Glutamatergic neuron (in vitro differentiated cells): ENCODE results near the gene LMNTD1. TPM values are rescaled to one million over a fixed set of nuclear protein-coding genes. Genes with fewer than 3 reads are reported as not detected.
"Not testable (repeated sequence)": the region's sequence is repeated elsewhere in the genome, so short reads cannot be mapped to it uniquely, and the experiment has no call there.

ENCODE experiments used
- DNase-seq: peaks from one replicate; pipeline ENCODE4 v3.0.0; 2022
- H3K27ac Mint-ChIP-seq: one replicate; pipeline ENCODE4 v1.8.0; 2020; ENCODE audit warnings: mild to moderate bottlenecking, mixed read lengths, inconsistent platforms; ENCODE audit not compliant: unreplicated experiment
- H3K27me3 Mint-ChIP-seq: one replicate; pipeline ENCODE4 v1.8.0; 2020; ENCODE audit warnings: mild to moderate bottlenecking, moderate library complexity, mixed read lengths, inconsistent platforms; ENCODE audit not compliant: unreplicated experiment
- H3K36me3 Mint-ChIP-seq: one replicate; pipeline ENCODE4 v1.8.0; 2020; ENCODE audit warnings: mild to moderate bottlenecking, mixed read lengths, inconsistent platforms; ENCODE audit not compliant: unreplicated experiment
- H3K4me1 Mint-ChIP-seq: one replicate; pipeline ENCODE4 v1.8.0; 2020; ENCODE audit warnings: mild to moderate bottlenecking, low read depth, mixed read lengths, inconsistent platforms; ENCODE audit not compliant: unreplicated experiment
- H3K4me3 Mint-ChIP-seq: one replicate; pipeline ENCODE4 v1.8.0; 2020; ENCODE audit warnings: mild to moderate bottlenecking, mixed read lengths, inconsistent platforms; ENCODE audit not compliant: unreplicated experiment
- H3K9me3 Mint-ChIP-seq: one replicate; pipeline ENCODE4 v1.8.0; 2020; ENCODE audit warnings: mild to moderate bottlenecking, moderate library complexity, mixed read lengths, inconsistent platforms; ENCODE audit not compliant: unreplicated experiment
- CTCF ChIP-seq: fragments of 200-600 bp; sonication (generic); IDR thresholded peaks from one replicate; pipeline ENCODE4 v1.5.0; 2021; ENCODE audit not compliant: partially characterized antibody, unreplicated experiment
- total RNA-seq: library from RNA; stranded (reverse); fragmentation: NEBNext Ultra II Directional; extraction: Animal tissue kit (Norgen Biotek cat#: 25700); gene quantifications from one replicate; pipeline ENCODE4 v1.2.1, GENCODE V29; 2021; ENCODE audit not compliant: unreplicated experiment

LMNTD1 gene
- total RNA-seq, 1 donor from 2014 or later: 1.1 TPM

GRCh38 chr12:25491396-25492325, 61.4 kb downstream of the LMNTD1 start:
- no peak for TF ChIP-seq CTCF
- Mint-ChIP-seq H3K27ac (peak overlapping the region; percentile 35), H3K36me3 (no peaks in the 10 kb centered on the region), H3K4me1 (peaks cover 12% of the 10 kb centered on the region), H3K4me3 (peak overlapping the region; percentile 43), H3K9me3 (no peaks in the 10 kb centered on the region), H3K27me3 (peaks cover 2% of the 10 kb centered on the region)
- no peak for DNase-seq

- Mint-ChIP-seq H3K4me1 (peaks cover 12% of the 10 kb centered on the region), H3K4me3 (peak overlapping the region; percentile 81), H3K27ac (peak overlapping the region; percentile 85)
- not testable (repeated sequence) for DNase-seq, H3K9me3 Mint-ChIP-seq, H3K36me3 Mint-ChIP-seq, H3K27me3 Mint-ChIP-seq
These were observed 63.9 kb downstream of the LMNTD1 start for GRCh38 chr12:25488956-25489870.

- DNase-seq: no peak
- Mint-ChIP-seq H3K4me1 (peaks cover 1% of the 10 kb centered on the region), H3K27ac (no peak overlapping the region), H3K27me3 (no peaks in the 10 kb centered on the region), H3K9me3 (peaks cover 2% of the 10 kb centered on the region), H3K36me3 (no peaks in the 10 kb centered on the region), H3K4me3 (no peak overlapping the region)
- no peak for TF ChIP-seq CTCF
These were observed 70.5 kb downstream of the LMNTD1 start for GRCh38 chr12:25482625-25483024.

GRCh38 chr12:25480145-25480544, 72.9 kb downstream of the LMNTD1 start:
- peaks cover 1% of the 10 kb centered on the region for H3K4me1 Mint-ChIP-seq
- no peak for TF ChIP-seq CTCF
- DNase-seq: no peak
- no peaks in the 10 kb centered on the region for H3K36me3 Mint-ChIP-seq
- no peak overlapping the region for H3K4me3 Mint-ChIP-seq
- H3K9me3 Mint-ChIP-seq: peaks cover 2% of the 10 kb centered on the region
- no peak overlapping the region for H3K27ac Mint-ChIP-seq
- no peaks in the 10 kb centered on the region for H3K27me3 Mint-ChIP-seq

GRCh38 chr12:25477217-25477616, 75.9 kb downstream of the LMNTD1 start:
- no peak for DNase-seq
- no peaks in the 10 kb centered on the region for H3K9me3 Mint-ChIP-seq
- H3K36me3 Mint-ChIP-seq: no peaks in the 10 kb centered on the region
- no peak for TF ChIP-seq CTCF
- H3K27me3 Mint-ChIP-seq: no peaks in the 10 kb centered on the region
- no peak overlapping the region for H3K4me3 Mint-ChIP-seq
- peaks cover 1% of the 10 kb centered on the region for H3K4me1 Mint-ChIP-seq
- no peak overlapping the region for H3K27ac Mint-ChIP-seq
